HUES64 (cell line): ENCODE results near the gene SARDH.

Source experiments
- H3K27ac ChIP-seq: 2 replicates; pipeline ENCODE4 v1.7.0; 2013; ENCODE audit warnings: low read depth, low read length, inconsistent platforms
- H3K27me3 ChIP-seq: 2 replicates; pipeline ENCODE4 v1.6.1; 2013; ENCODE audit warnings: mild to moderate bottlenecking, low read length; ENCODE audit not compliant: insufficient read depth
- H3K36me3 ChIP-seq: 2 replicates; pipeline ENCODE4 v1.6.1; 2013; ENCODE audit warnings: mild to moderate bottlenecking, low read length; ENCODE audit not compliant: insufficient read depth
- H3K4me1 ChIP-seq: 2 replicates; pipeline ENCODE4 v1.6.1; 2013; ENCODE audit warnings: mild to moderate bottlenecking, low read length, moderate library complexity; ENCODE audit not compliant: insufficient read depth
- H3K4me3 ChIP-seq: 2 replicates; pipeline ENCODE4 v1.5.1; 2013; ENCODE audit warnings: mild to moderate bottlenecking, low read length, moderate library complexity
- H3K9ac ChIP-seq: 2 replicates; pipeline ENCODE4 v1.6.1; 2013; ENCODE audit warnings: mild to moderate bottlenecking, low read depth, low read length
- H3K9me3 ChIP-seq: 2 replicates; pipeline ENCODE4 v1.6.1; 2013; ENCODE audit warnings: low read depth, low read length; ENCODE audit not compliant: insufficient read depth
- WGBS: fragments of 150-250, 120-280 bp; methylation state at CpG from one replicate; pipeline ENCODE4 v1.1.7; 2013; ENCODE audit warnings: missing lambda C conversion rate; 5-methylcytosine and 5-hydroxymethylcytosine counted together

SARDH gene

GRCh38 chr9:133691626-133692363, 46.4 kb downstream of the SARDH start:
- Histone ChIP-seq H3K4me3 (no peak overlapping the region), H3K27ac (no peak overlapping the region), H3K9me3 (no peaks in the 10 kb centered on the region), H3K27me3 (no peaks in the 10 kb centered on the region), H3K4me1 (0 out of 2 replicates have a peak, but pooled peaks cover 3% of the 10 kb centered on the region), H3K9ac (no peak overlapping the region), H3K36me3 (no peaks in the 10 kb centered on the region)
- 81% methylated on average over 19 of the region's 19 CpGs for WGBS

- Histone ChIP-seq H3K27me3 (no peaks in the 10 kb centered on the region), H3K4me3 (no peak overlapping the region), H3K9ac (no peak overlapping the region), H3K27ac (no peak overlapping the region), H3K4me1 (0 out of 2 replicates have a peak, but pooled peaks cover 3% of the 10 kb centered on the region), H3K9me3 (no peaks in the 10 kb centered on the region), H3K36me3 (no peaks in the 10 kb centered on the region)
- 81% methylated on average over 4 of the region's 4 CpGs for WGBS
Observed at GRCh38 chr9:133691191-133691590, 47.0 kb downstream of the SARDH start.

- Histone ChIP-seq H3K4me3 (no peak overlapping the region), H3K9me3 (no peaks in the 10 kb centered on the region), H3K9ac (no peak overlapping the region), H3K27ac (no peak overlapping the region), H3K4me1 (0 out of 2 replicates have a peak, but pooled peaks cover 3% of the 10 kb centered on the region), H3K27me3 (no peaks in the 10 kb centered on the region), H3K36me3 (no peaks in the 10 kb centered on the region)
- 91% methylated on average over 11 of the region's 11 CpGs for WGBS
Observed at GRCh38 chr9:133690081-133690561, 48.0 kb downstream of the SARDH start.

- Histone ChIP-seq H3K27me3 (no peaks in the 10 kb centered on the region), H3K27ac (no peak overlapping the region), H3K36me3 (no peaks in the 10 kb centered on the region), H3K9ac (no peak overlapping the region), H3K4me1 (0 out of 2 replicates have a peak, but pooled peaks cover 3% of the 10 kb centered on the region), H3K9me3 (no peaks in the 10 kb centered on the region), H3K4me3 (no peak overlapping the region)
- WGBS: 89% methylated on average over 10 of the region's 10 CpGs
Observed at GRCh38 chr9:133689151-133689763, 48.9 kb downstream of the SARDH start.

GRCh38 chr9:133687856-133688761, 50.0 kb downstream of the SARDH start:
- 90% methylated on average over 34 of the region's 34 CpGs for WGBS
- Histone ChIP-seq H3K27me3 (no peaks in the 10 kb centered on the region), H3K27ac (no peak overlapping the region), H3K4me1 (0 out of 2 replicates have a peak, but pooled peaks cover 3% of the 10 kb centered on the region), H3K9me3 (no peaks in the 10 kb centered on the region), H3K4me3 (no peak overlapping the region), H3K9ac (no peak overlapping the region), H3K36me3 (no peaks in the 10 kb centered on the region)

- WGBS: 94% methylated on average over 24 of the region's 24 CpGs
- no peak overlapping the region for H3K9ac ChIP-seq
- no peak overlapping the region for H3K27ac ChIP-seq
Observed at GRCh38 chr9:133686642-133687575, 51.2 kb downstream of the SARDH start.

GRCh38 chr9:133685653-133686609, 52.2 kb downstream of the SARDH start:
- no peaks in the 10 kb centered on the region for H3K9me3 ChIP-seq
- 92% methylated on average over 18 of the region's 18 CpGs for WGBS
- no peaks in the 10 kb centered on the region for H3K4me1 ChIP-seq
- H3K27ac ChIP-seq: no peak overlapping the region
- no peaks in the 10 kb centered on the region for H3K36me3 ChIP-seq
- no peak overlapping the region for H3K9ac ChIP-seq
- H3K4me3 ChIP-seq: no peak overlapping the region
- H3K27me3 ChIP-seq: no peaks in the 10 kb centered on the region

More at GRCh38 chr9:133686642-133687575, 51.2 kb downstream of the SARDH start:
- no peaks in the 10 kb centered on the region for H3K9me3 ChIP-seq
- H3K4me3 ChIP-seq: no peak overlapping the region
- H3K36me3 ChIP-seq: no peaks in the 10 kb centered on the region
- H3K4me1 ChIP-seq: 0 out of 2 replicates have a peak, but pooled peaks cover 3% of the 10 kb centered on the region
- no peaks in the 10 kb centered on the region for H3K27me3 ChIP-seq

GRCh38 chr9:133684936-133685361, 53.2 kb downstream of the SARDH start:
- no peak overlapping the region for H3K27ac ChIP-seq
- 93% methylated on average over 17 of the region's 17 CpGs for WGBS
- no peaks in the 10 kb centered on the region for H3K27me3 ChIP-seq
- no peak overlapping the region for H3K9ac ChIP-seq
- H3K36me3 ChIP-seq: no peaks in the 10 kb centered on the region
- H3K9me3 ChIP-seq: no peaks in the 10 kb centered on the region
- H3K4me3 ChIP-seq: no peak overlapping the region
- H3K4me1 ChIP-seq: no peaks in the 10 kb centered on the region

- Histone ChIP-seq H3K9ac (no peak overlapping the region), H3K9me3 (no peaks in the 10 kb centered on the region), H3K4me3 (no peak overlapping the region), H3K4me1 (no peaks in the 10 kb centered on the region), H3K27ac (no peak overlapping the region), H3K36me3 (no peaks in the 10 kb centered on the region), H3K27me3 (no peaks in the 10 kb centered on the region)
- 91% methylated on average over 26 of the region's 26 CpGs for WGBS
Observed at GRCh38 chr9:133684121-133684935, 53.8 kb downstream of the SARDH start.
